Measurements from ENCODE around the gene BRD4. TPM values are rescaled to one million over a fixed set of nuclear protein-coding genes. Genes with fewer than 3 reads are reported as not detected.

The BRD4 gene
- total RNA-seq, 1 experiment from 2014 or later = 144 TPM

GRCh38 chr19:15220833-15221232 lies 111.5 kb downstream of the BRD4 start:
- Histone ChIP-seq H3K79me1 (ENCODE audit: insufficient read depth, low read depth, low read length, poor library complexity, severe bottlenecking) (no peaks in the 10 kb centered on the region), H3K23me2 (ENCODE audit: insufficient read length, low read depth, low read length, poor library complexity, severe bottlenecking) (peaks cover 14% of the 10 kb centered on the region), H3K4me2 (ENCODE audit: insufficient read depth, insufficient read length, low read length) (no peak overlapping the region), H2AFZ (ENCODE audit: low read length) (no peak overlapping the region), H3K27ac (ENCODE audit: insufficient read length, low read depth, low read length) (no peak overlapping the region), H2BK5ac (ENCODE audit: insufficient read length, low read length) (no peak overlapping the region), H4K5ac (ENCODE audit: insufficient read length, low read depth, low read length) (no peak overlapping the region), H3K56ac (ENCODE audit: insufficient read length, low read depth, low read length) (no peak overlapping the region), H4K20me1 (ENCODE audit: control insufficient read depth, insufficient read depth, insufficient read length) (no peaks in the 10 kb centered on the region), H3K9me3 (ENCODE audit: control insufficient read depth, low read depth, low read length) (no peaks in the 10 kb centered on the region), H3K9ac (ENCODE audit: extremely low read depth, insufficient read length, low read length) (no peak overlapping the region), H3K14ac (ENCODE audit: insufficient read depth, low read length) (no peak overlapping the region), H3K79me2 (ENCODE audit: insufficient read depth, low read length) (no peaks in the 10 kb centered on the region), H2AK5ac (ENCODE audit: insufficient read length, low read length) (no peak overlapping the region), H3K18ac (ENCODE audit: insufficient read length, low read depth, low read length) (no peak overlapping the region), H4K8ac (replicated peaks; ENCODE audit: insufficient read length, low read depth, low read length) (no peak overlapping the region), H2BK20ac (ENCODE audit: low read depth, low read length, poor library complexity, severe bottlenecking) (no peak overlapping the region), H3K23ac (ENCODE audit: insufficient read length, low read depth, low read length) (no peak overlapping the region), H3K4ac (ENCODE audit: low read depth, low read length) (no peak overlapping the region), H3T11ph (ENCODE audit: low read length) (no peak overlapping the region), H3K27me3 (ENCODE audit: insufficient read depth, low read length) (no peaks in the 10 kb centered on the region), H2BK120ac (ENCODE audit: low read depth, low read length, poor library complexity, severe bottlenecking) (no peak overlapping the region), H4K91ac (ENCODE audit: insufficient read length, low read depth, low read length) (no peak overlapping the region), H2BK15ac (ENCODE audit: low read depth, low read length) (no peak overlapping the region), H2BK12ac (ENCODE audit: insufficient read length, low read depth, low read length) (no peak overlapping the region), H3K4me1 (ENCODE audit: insufficient read depth, low read length) (no peaks in the 10 kb centered on the region)
- DNase-seq = no peak
- no peak overlapping the region; a peak in 2 of 5 replicates for H3K4me3 Mint-ChIP-seq
- H3K4me1 Mint-ChIP-seq = peaks cover 12 to 14% of the 10 kb centered on the region in 2 experiments
- H3K27me3 Mint-ChIP-seq (ENCODE audit: low read depth) = peaks cover 5% of the 10 kb centered on the region
- no peak overlapping the region for H3K27ac Mint-ChIP-seq
- TF ChIP-seq CTCF (conservative IDR thresholded peaks at IDR 0.05) = no peak
- H3K9me3 Mint-ChIP-seq = no peaks in the 10 kb centered on the region
- H3K36me3 Mint-ChIP-seq (ENCODE audit: insufficient read depth in 1 of 3, low read depth in 3 of 3) = no peaks in the 10 kb centered on the region
- WGBS (ENCODE audit: extremely low coverage, insufficient read length, low lambda C conversion rate) = no CpG with 5 or more reads among the region's 6 CpGs
